DMS 273 (cell line): Measurements from ENCODE around the gene BAZ2B.

ENCODE experiments used
- DNase-seq: peaks from one replicate; lab custom pipeline; 2025; ENCODE audit not compliant: unreplicated experiment; lab: John Stamatoyannopoulos, UW

The BAZ2B gene

GRCh38 chr2:159573846-159574606, 42.3 kb downstream of the BAZ2B start:
- no peak for DNase-seq

DNA sequence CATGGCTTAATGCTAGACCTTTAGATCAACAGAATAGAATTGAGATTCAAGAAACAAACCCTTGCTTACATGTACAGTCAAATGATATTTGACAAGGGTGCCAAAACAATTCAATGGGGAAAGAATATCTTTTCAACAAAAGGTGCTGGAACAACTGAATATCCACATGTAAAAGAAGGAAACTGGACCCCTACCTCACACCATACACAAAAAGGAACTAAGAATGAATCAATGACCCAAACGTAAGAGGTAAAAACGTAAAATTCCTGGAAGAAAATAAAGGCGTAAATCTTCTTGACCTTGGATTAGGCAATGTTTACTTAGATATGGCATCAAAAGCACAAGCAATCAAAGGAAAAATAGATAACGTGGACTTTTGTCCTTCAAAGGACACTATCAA, 43.1 kb downstream of the BAZ2B start:
- no peak for DNase-seq

- DNase-seq, result no peak
Observed at GRCh38 chr2:159572459-159572858, 43.9 kb downstream of the BAZ2B start.

- no peak for DNase-seq
Observed at GRCh38 chr2:159571540-159572260, 44.6 kb downstream of the BAZ2B start.

DNA sequence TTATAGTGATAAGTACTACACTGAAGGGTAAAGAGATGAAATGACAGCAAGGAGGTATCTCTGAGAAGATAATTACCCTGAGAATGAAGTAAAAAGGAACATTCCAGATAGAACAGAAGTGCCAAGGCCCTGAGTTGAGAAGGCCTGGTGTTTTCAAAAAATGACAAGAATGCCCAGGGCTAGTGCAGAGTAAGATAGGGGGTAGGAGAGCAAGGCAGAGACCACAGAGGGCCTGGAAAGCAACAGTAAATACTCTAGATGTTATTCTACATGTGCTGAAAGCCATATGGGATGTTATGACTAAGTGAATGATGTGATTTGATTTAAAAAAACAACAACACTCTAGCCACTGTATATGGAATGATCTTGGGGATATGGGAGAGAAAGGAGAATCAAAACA, 52.3 kb downstream of the BAZ2B start:
- no peak for DNase-seq

DNA sequence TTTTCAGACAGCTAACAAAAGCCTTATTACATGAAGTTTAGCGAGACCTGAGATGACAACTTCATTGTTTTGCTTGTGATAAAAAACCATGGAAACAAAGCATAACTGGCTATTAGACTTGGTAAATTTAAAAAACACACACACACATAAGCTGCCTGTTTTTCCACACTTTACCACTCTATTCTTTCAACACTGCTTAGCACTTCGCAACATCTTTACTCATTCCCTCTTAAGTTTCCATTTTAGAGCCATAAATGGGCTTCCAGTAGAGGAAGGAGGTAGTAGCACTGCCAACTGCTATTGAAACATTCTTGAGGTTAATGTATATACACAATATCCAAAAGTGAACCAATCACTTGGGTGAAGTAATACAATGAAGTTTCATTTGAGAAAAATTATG, 54.1 kb downstream of the BAZ2B start:
- no peak for DNase-seq

DNA sequence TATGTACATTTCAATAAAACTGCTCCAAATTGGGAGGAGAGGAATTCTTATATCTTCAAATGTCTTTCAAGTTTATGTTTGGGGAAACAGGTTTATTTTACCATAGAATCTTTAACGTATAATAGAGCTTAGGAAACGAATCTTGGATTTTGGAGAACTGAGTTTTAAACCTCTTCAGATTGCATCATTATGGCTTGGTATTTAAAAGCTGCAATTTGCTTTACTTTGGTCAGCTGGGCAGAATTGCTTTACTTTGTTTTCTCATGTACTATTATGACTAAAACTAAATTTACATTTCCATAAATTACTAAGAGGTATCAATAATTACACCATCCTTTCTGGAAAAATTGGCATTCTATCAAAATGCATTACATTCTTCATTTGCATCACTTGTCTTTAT, 54.6 kb downstream of the BAZ2B start:
- DNase-seq, result no peak

DNA sequence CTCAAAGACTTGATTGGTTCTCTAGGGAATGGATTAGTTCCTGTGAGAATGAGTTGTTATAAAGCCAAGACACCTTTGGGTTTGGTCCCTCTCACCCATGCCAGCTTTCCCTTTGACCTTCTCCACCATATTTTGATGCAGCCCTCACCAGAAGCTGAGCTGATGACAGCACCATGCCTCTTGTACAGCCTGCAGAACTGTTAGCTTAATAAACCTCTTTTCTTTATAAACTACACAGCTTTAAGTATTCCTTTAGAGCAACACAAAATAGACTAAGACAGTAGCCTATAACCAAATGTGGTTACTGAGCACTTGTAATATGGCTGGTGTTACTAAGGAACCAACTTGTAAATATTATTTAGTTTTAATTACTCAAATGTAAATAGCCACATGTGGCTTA, 55.1 kb downstream of the BAZ2B start:
- no peak for DNase-seq

- DNase-seq, result no peak
Observed at GRCh38 chr2:159559034-159559433, 57.3 kb downstream of the BAZ2B start.

GRCh38 chr2:159558479-159558878, 57.9 kb downstream of the BAZ2B start:
- no peak for DNase-seq

DNA sequence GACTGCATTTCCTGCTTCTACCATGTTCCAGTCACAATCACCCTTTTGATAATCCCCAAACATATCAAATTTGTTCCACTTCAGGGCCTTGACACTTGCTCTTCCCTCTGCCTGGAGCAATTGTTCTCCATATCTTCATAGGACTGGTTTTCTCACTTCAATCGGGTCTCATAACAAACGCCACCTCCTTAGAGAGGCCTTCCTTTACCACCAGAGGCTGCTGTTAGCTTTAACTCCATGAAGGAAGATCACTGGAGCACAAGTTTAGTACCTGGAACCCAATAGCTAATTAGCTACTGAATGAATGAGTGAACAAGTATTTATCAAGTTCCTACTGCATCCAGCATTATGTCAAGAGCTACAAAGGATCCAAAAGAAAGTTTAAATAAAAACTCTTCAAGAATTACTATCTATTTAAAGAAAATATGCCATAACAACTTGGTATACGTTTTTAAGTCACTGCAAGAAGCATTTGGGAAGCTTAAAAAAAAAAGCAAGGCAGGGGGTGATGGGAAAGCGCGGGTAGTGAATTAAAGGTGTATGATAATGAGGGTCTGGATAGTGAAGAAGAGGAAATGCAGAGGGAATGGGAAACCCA, 58.8 kb downstream of the BAZ2B start:
- DNase-seq, result peak; percentile 23

DNA sequence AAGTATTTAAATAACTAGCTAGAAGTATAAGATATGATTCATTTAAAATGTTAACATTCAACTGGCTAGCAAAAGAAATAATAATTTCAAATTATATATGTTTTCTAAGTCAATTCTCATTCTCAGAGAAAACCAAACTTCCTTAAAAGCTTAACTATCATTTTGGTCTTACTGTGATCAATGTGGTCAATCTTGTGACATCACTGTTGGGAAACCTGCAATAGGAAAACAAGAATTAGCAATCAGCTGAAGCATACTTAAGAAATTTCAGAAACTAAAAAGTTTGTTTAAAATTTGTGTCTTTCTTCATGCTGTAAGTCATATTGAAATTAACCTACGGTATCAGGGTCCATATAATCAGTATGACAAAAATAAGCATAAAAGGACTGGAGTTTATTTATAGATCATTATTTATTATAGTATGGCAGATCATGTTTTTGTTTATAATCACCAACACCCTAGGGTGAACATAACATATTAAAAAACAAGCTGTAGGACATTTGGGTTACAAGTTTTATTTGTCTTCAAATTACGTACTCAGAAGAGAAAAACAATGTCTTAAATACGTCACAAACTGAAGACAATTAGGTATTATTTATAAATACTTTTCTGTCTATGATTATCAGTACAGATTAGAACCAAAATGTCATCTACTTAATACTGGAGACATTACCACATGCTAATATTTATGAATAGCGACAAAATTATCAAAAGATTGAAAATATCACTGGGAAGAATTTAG, 60.5 kb downstream of the BAZ2B start:
- DNase-seq, result no peak

DNA sequence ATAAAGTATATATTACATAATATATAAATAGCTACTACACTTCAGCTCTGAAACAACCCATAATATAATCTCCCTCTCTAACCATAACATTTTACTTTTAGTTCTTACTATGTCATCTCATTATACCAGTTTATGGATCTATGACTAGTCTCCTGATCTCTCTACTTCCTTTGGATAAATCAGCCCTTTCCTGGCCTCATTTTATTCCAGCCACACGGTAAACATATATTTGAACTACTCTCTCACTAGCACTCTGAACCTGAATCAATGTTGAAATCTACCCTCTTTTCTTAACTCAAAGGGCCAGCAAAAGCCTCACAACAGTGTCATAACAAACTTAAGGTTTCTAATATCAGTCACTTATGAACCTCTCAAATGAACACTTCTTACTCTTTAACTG, 62.6 kb downstream of the BAZ2B start:
- no peak for DNase-seq

DNA sequence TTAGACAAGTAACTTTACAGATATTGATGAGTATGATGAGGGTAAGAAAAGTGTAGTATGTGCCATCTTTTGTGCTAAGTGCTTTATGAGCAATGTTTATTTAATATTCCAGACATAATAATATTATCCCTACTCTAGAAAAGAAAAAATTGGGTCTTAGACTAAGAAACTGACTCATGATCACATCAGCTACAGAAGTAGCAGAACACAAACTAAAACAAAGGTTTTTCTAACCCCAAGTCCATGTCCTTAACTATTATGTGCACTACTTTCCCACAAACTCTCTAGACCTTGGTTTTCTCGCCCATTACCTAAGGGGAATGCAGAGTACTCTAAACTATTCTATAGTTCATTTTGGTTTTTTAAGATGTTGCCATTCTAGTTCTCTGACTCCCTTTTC, 64.5 kb downstream of the BAZ2B start:
- no peak for DNase-seq

GRCh38 chr2:159550231-159550630, 66.1 kb downstream of the BAZ2B start:
- DNase-seq, result no peak

GRCh38 chr2:159549234-159549633, 67.1 kb downstream of the BAZ2B start:
- no peak for DNase-seq

GRCh38 chr2:159546716-159547430, 69.5 kb downstream of the BAZ2B start:
- no peak for DNase-seq

DNA sequence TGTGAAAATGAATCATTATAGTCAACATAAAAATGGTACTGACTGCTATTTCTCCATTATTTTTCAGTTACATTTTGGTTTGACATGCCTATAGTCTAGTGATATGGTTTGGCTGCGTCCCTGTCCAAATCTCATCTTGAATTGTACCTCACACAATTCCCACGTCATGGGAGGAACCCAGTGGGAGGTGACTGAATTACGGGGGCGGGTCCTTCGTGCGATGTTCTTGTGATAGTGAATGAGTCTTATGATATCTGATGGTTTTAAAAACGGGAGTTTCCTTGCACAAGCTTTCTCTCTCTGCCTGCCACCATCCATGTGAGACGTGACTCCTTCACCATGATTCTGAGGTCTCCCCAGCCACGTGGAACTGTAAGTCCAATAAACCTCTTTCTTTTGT, 70.3 kb downstream of the BAZ2B start:
- no peak for DNase-seq

DNA sequence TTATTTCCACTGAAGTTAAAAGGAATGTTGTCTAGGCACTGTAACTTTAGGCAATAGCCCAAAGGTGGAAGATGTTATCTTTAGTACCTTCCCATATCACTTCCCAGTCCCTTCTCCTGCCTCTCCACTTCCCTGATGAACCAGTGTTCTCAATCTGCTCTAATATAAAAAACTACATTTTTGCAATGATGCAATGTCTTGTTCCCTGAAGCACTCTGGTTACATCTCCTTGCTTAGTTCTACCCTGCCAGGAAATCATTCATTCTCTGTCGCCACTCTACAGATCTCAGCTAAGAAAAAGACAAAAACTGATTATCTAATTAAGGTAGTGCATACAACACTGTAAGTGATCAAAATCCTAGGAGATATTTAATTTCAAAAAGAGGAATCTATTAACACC, 71.3 kb downstream of the BAZ2B start:
- DNase-seq, result no peak

DNA sequence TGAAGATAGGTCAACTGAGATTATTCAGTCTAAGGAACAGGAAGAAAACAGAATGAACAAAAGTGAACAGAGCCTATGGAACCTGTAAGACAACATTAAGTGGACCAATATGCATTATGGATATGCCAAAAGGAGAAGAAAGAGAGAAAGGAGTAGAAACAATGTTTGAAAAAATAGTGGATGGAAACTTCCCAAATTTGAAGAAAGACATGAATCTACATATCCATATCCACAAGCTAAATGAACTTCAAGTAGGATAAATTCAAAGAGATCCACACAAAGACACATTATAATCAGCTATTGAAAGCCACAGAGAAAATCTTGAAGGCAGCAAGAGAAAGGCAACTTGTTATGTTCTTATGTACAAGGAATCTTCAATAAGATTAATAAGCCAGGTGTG, 74.2 kb downstream of the BAZ2B start:
- DNase-seq, result no peak

- no peak for DNase-seq
Observed at GRCh38 chr2:159539701-159540100, 76.6 kb downstream of the BAZ2B start.
